BLaER1 treated with 17β-estradiol and CSF1 and Interleukin-3, amounts not matched to agents 10 nM and 100 nM (cell line): ENCODE results near the gene CD22.

ENCODE experiments used
- H3K27ac ChIP-seq, 11 experiments: shearing (Covaris generic); formaldehyde crosslinking; 2 replicates each; pipeline ENCODE4 v1.8.1; 2022
- H3K27me3 ChIP-seq, 11 experiments: shearing (Covaris generic); formaldehyde crosslinking; 2 replicates each; pipeline ENCODE4 v1.8.1; 2022
- H3K36me3 ChIP-seq, 11 experiments: shearing (Covaris generic); formaldehyde crosslinking; 2 replicates each; pipeline ENCODE4 v1.8.1; 2022
- H3K4me1 ChIP-seq, 10 experiments: shearing (Covaris generic); formaldehyde crosslinking; 2 replicates each; pipeline ENCODE4 v1.8.1; 2022
- H3K4me2 ChIP-seq, 11 experiments: shearing (Covaris generic); formaldehyde crosslinking; 2 replicates each; pipeline ENCODE4 v1.8.1; 2022
- H3K4me3 ChIP-seq, 10 experiments: shearing (Covaris generic); formaldehyde crosslinking; 2 replicates each; pipeline ENCODE4 v1.8.1; 2022
- H3K9ac ChIP-seq, 11 experiments: shearing (Covaris generic); formaldehyde crosslinking; 2 replicates each; pipeline ENCODE4 v1.8.1; 2022
- H3K9me3 ChIP-seq, 11 experiments: shearing (Covaris generic); formaldehyde crosslinking; replicated peaks in 1 of 11; 2 replicates each; pipeline ENCODE4 v1.8.1; 2022
- H4K20me1 ChIP-seq, 11 experiments: shearing (Covaris generic); formaldehyde crosslinking; 2 replicates each; pipeline ENCODE4 v1.8.1; 2022
- Cebpa-rat ChIP-seq, 11 experiments: shearing (Covaris generic); IDR thresholded peaks; 2 replicates each; pipeline ENCODE4 v1.8.1; 2022

CD22 gene

DNA sequence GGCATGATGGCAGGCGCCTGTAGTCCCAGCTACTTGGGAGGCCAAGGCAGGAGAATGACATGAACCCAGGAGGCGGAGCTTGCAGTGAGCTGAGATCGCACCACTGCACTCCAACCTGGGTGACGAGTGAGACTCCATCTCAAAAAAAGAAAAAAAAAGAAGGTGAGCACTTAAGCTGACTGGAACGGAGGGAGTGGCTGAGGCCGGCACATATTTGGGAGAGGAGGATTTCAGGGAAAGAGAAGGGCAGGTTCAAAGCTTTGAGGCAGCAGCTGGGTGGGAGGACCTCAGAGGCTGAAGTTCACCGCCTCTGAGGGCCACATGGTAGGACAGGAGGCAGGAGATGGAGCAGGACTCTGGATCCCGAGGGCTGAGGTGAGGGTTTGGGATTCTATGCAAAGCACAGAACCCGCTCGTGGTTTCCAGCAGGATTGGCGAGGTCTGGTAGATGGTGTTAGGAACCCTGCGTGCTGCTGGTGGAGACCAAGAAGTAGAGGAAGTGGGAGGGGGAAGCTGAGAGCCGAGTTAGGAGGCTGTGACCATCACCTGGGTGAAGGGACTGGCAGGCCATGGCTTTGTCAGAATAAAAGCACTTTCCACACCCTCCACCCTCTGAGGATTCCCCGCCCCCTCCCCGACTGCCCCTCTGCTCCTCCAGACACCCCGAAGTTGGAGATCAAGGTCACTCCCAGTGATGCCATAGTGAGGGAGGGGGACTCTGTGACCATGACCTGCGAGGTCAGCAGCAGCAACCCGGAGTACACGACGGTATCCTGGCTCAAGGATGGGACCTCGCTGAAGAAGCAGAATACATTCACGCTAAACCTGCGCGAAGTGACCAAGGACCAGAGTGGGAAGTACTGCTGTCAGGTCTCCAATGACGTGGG, 8.4 kb downstream of the CD22 start:
- peaks cover 66 to 100% (median 97%) of the 10 kb centered on the region in 10 experiments for H3K4me1 ChIP-seq
- H3K9ac ChIP-seq = peak overlapping the region in 4 of 11 experiments; percentile 23 to 55 (median 36); a peak in 5 of 22 replicates
- H3K9me3 ChIP-seq = no peaks in the 10 kb centered on the region
- peak overlapping the region; percentile 43 to 98 (median 66); a peak in 21 of 22 replicates for H3K4me2 ChIP-seq
- no peak overlapping the region for H3K4me3 ChIP-seq
- peaks cover 0 to 50% (median 0%) of the 10 kb centered on the region in 11 experiments; a peak in 6 of 22 replicates for H4K20me1 ChIP-seq
- no peak for TF ChIP-seq Cebpa-rat (IDR thresholded peaks at IDR 0.05)
- H3K36me3 ChIP-seq = peaks cover 6 to 100% (median 73%) of the 10 kb centered on the region in 11 experiments; a peak in 19 of 22 replicates
- no peaks in the 10 kb centered on the region for H3K27me3 ChIP-seq
- peak overlapping the region in 4 of 11 experiments; percentile 8 to 82 (median 30); a peak in 3 of 22 replicates for H3K27ac ChIP-seq

DNA sequence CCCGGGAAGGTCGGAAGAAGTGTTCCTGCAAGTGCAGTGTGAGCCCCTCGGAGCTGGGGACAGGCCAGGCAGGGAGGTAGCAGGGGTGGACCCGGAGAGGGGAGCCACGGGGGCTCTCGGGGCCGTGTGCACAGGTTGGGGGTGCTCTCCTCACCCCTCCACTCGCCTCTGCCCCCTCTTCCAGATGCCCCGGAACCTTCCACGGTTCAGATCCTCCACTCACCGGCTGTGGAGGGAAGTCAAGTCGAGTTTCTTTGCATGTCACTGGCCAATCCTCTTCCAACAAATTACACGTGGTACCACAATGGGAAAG, 9.0 kb downstream of the CD22 start:
- no peak for TF ChIP-seq Cebpa-rat (IDR thresholded peaks at IDR 0.05)
- no peaks in the 10 kb centered on the region for H3K9me3 ChIP-seq
- peak overlapping the region in 6 of 11 experiments; percentile 43 to 97 (median 65); a peak in 6 of 22 replicates for H3K4me2 ChIP-seq
- H3K27me3 ChIP-seq = no peaks in the 10 kb centered on the region
- H3K4me3 ChIP-seq = no peak overlapping the region
- peaks cover 0 to 45% (median 0%) of the 10 kb centered on the region in 11 experiments; a peak in 6 of 22 replicates for H4K20me1 ChIP-seq
- H3K4me1 ChIP-seq = peaks cover 66 to 99% (median 96%) of the 10 kb centered on the region in 10 experiments
- peaks cover 6 to 100% (median 77%) of the 10 kb centered on the region in 11 experiments; a peak in 19 of 22 replicates for H3K36me3 ChIP-seq
- H3K9ac ChIP-seq = no peak overlapping the region
- H3K27ac ChIP-seq = peak overlapping the region in 3 of 11 experiments; percentile 13 to 42 (median 40); a peak in 4 of 22 replicates

DNA sequence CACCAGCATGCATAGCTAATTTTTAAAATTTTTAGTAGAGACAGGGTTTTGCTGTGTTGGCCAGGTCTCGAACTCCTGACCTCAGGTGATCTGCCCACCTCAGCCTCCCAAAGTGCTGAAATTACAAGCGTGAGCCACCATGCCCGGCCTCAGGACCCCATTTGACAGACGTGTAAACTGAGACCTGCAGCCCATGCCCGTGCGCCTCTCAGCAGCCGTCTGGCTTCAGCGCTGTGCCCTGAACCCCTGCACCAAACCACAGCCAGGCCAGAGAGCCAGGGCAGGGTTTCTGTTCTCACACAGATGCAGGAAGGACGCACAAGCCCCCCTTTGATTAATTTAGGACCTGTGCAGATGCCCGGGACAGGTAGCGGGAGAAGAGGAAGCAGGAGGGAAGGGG, 11.4 kb downstream of the CD22 start:
- Histone ChIP-seq H3K4me3 (no peak overlapping the region; a peak in 1 of 20 replicates), H3K4me2 (peak overlapping the region; percentile 28 to 84 (median 74); a peak in 21 of 22 replicates), H3K9me3 (no peaks in the 10 kb centered on the region), H3K9ac (0 out of 22 replicates have a peak overlapping the region, but pooled peaks of 1 of the 11 experiments have one; percentile 41), H3K4me1 (peaks cover 75 to 99% (median 95%) of the 10 kb centered on the region in 10 experiments), H3K27ac (peak overlapping the region in 5 of 11 experiments; percentile 11 to 58 (median 28); a peak in 7 of 22 replicates), H3K36me3 (peaks cover 6 to 100% (median 86%) of the 10 kb centered on the region in 11 experiments; a peak in 20 of 22 replicates), H3K27me3 (no peaks in the 10 kb centered on the region), H4K20me1 (peaks cover 0 to 33% (median 0%) of the 10 kb centered on the region in 11 experiments; a peak in 5 of 22 replicates)
- TF ChIP-seq Cebpa-rat (IDR thresholded peaks at IDR 0.05) = no peak

DNA sequence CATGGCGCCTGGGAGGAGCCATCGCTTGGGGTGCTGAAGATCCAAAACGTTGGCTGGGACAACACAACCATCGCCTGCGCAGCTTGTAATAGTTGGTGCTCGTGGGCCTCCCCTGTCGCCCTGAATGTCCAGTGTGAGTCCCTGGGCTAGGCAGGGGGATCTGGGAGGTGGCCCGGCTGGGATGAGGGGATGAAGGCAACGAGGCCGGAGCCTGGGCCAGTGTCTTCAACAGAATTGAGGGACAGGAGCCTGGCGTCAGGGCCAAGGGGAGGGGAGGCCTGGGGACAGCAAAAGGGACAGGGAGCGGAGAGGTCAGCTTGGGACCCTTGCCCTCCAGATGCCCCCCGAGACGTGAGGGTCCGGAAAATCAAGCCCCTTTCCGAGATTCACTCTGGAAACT, 12.0 kb downstream of the CD22 start:
- Histone ChIP-seq H3K4me2 (peak overlapping the region; percentile 28 to 84 (median 74)), H3K36me3 (peaks cover 6 to 100% (median 86%) of the 10 kb centered on the region in 11 experiments; a peak in 20 of 22 replicates), H4K20me1 (peaks cover 0 to 29% (median 0%) of the 10 kb centered on the region in 11 experiments; a peak in 5 of 22 replicates), H3K9ac (peak overlapping the region in 2 of 11 experiments; percentile 41 to 44; a peak in 3 of 22 replicates), H3K9me3 (no peaks in the 10 kb centered on the region), H3K27ac (peak overlapping the region; percentile 5 to 64 (median 32); a peak in 17 of 22 replicates), H3K4me3 (no peak overlapping the region; a peak in 1 of 20 replicates), H3K4me1 (peaks cover 80 to 99% (median 95%) of the 10 kb centered on the region in 10 experiments), H3K27me3 (no peaks in the 10 kb centered on the region)
- no peak for TF ChIP-seq Cebpa-rat (IDR thresholded peaks at IDR 0.05)

DNA sequence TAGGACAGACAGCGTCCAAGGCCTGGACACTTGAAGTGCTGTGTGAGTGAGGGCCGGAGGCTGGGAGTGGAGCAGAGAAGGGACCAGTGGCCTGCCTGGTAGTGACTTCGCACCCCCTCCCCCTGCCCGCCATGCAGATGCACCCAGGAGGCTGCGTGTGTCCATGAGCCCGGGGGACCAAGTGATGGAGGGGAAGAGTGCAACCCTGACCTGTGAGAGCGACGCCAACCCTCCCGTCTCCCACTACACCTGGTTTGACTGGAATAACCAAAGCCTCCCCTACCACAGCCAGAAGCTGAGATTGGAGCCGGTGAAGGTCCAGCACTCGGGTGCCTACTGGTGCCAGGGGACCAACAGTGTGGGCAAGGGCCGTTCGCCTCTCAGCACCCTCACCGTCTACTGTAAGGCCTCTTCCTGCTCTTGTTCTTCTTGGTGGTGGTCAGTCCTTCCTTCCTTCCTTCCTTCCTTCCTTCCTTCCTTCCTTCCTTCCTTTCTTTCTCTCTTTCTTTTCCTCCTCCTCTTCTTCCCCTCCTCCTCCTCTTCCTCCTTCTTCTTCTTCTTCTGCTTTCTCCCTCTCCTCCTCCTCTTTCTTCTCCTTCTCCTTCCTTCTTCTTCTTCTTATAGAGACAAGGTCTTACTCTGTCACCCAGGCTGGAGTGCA, 12.7 kb downstream of the CD22 start:
- H3K36me3 ChIP-seq = peaks cover under 1 to 97% (median 83%) of the 10 kb centered on the region in 11 experiments; a peak in 20 of 22 replicates
- H3K4me3 ChIP-seq = no peak overlapping the region
- H3K27me3 ChIP-seq = no peaks in the 10 kb centered on the region
- H3K9ac ChIP-seq = peak overlapping the region in 2 of 11 experiments; percentile 41 to 44; a peak in 5 of 22 replicates
- no peaks in the 10 kb centered on the region for H3K9me3 ChIP-seq
- peaks cover 0 to 23% (median 0%) of the 10 kb centered on the region in 11 experiments; a peak in 3 of 22 replicates for H4K20me1 ChIP-seq
- no peak for TF ChIP-seq Cebpa-rat (IDR thresholded peaks at IDR 0.05)
- H3K4me2 ChIP-seq = peak overlapping the region; percentile 28 to 84 (median 74)
- H3K27ac ChIP-seq = peak overlapping the region; percentile 5 to 64 (median 39); a peak in 16 of 22 replicates
- peaks cover 87 to 99% (median 95%) of the 10 kb centered on the region in 10 experiments for H3K4me1 ChIP-seq

DNA sequence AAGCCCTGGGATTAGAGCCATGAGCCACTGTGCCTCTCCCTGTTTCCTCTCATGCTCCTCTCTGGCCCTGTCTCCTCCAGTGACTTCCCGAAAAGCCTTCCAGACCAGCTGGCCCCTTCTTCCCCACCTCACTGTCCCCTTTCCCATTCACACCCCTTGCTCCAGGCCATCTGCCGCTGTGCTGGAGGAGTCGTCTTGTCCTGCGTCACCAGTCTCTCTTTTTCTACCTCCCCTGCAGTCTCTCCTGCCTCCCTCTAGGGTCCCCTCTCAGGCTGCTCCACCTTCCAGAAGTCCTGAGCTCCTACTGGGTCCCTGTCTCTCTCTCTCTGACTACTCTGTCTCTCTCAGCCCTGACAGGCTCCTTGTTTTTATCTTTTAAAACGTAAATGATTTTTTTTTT, 13.4 kb downstream of the CD22 start:
- H3K4me2 ChIP-seq = peak overlapping the region; percentile 15 to 84 (median 74); a peak in 21 of 22 replicates
- TF ChIP-seq Cebpa-rat (IDR thresholded peaks at IDR 0.05) = no peak
- H4K20me1 ChIP-seq = peaks cover 0 to 18% (median 0%) of the 10 kb centered on the region in 11 experiments; a peak in 3 of 22 replicates
- no peaks in the 10 kb centered on the region for H3K9me3 ChIP-seq
- peak overlapping the region in 1 of 11 experiments; percentile 38; a peak in 3 of 22 replicates for H3K9ac ChIP-seq
- H3K36me3 ChIP-seq = peaks cover 0 to 89% (median 76%) of the 10 kb centered on the region in 11 experiments; a peak in 19 of 22 replicates
- peak overlapping the region in 10 of 11 experiments; percentile 14 to 58 (median 35); a peak in 12 of 22 replicates for H3K27ac ChIP-seq
- no peak overlapping the region for H3K4me3 ChIP-seq
- H3K4me1 ChIP-seq = peaks cover 89 to 99% (median 95%) of the 10 kb centered on the region in 10 experiments
- H3K27me3 ChIP-seq = no peaks in the 10 kb centered on the region

DNA sequence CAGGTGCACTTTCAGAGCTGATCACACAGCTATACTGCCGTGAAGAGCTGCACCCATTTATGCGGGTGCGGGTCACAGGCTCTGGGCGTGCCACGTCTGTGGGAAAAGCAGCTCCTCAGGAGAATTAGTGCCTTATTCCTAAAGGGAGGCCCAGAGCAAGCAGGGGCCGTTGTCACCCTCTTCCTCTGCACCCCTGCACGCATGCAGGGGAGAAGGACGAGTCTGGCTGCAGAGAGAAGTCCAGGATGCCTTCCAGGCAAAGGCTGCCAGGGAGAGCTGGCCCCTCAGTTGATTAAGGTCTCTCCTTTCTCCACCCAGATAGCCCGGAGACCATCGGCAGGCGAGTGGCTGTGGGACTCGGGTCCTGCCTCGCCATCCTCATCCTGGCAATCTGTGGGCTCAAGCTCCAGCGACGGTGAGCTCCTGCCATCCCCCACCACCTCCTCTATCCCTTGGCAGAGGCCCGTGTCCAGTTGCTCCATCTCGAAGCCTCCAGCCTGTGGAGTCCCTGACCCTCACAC, 15.6 kb downstream of the CD22 start:
- Histone ChIP-seq H3K4me1 (peaks cover 96 to 100% (median 98%) of the 10 kb centered on the region in 10 experiments), H3K27ac (peak overlapping the region in 2 of 11 experiments; percentile 10 to 32; a peak in 1 of 22 replicates), H3K4me3 (no peak overlapping the region), H3K4me2 (peak overlapping the region; percentile 80 to 98 (median 92)), H4K20me1 (peaks cover 0 to 9% (median 0%) of the 10 kb centered on the region in 11 experiments; a peak in 2 of 22 replicates), H3K9me3 (no peaks in the 10 kb centered on the region), H3K9ac (peak overlapping the region in 3 of 11 experiments; percentile 11 to 76 (median 21); a peak in 3 of 22 replicates), H3K36me3 (peaks cover 0 to 68% (median 56%) of the 10 kb centered on the region in 11 experiments; a peak in 19 of 22 replicates), H3K27me3 (no peaks in the 10 kb centered on the region)
- TF ChIP-seq Cebpa-rat (IDR thresholded peaks at IDR 0.05) = no peak

DNA sequence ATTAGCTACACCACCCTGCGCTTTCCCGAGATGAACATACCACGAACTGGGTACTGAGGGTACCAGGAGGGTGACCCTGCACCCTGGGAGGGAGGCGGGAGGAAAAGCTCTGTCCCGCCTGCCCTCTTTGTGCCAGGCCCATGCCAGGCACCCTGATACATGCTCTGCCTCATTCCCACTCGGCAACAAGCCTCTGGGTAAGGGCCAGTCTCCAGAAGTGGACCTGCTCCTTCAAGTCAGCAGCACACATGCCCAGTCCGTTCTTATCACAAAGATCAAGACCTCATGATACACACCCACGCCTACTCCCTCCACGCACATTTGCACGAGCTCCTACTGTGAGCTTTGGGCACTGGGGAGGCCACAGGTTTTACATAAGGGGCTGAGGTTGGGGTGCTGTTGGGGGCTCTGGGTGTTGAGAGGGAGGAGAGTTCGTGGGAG, 16.7 kb downstream of the CD22 start:
- Histone ChIP-seq H3K27ac (peak overlapping the region; percentile 81 to 97 (median 91)), H3K9me3 (no peaks in the 10 kb centered on the region), H4K20me1 (peaks cover 0 to 9% (median 0%) of the 10 kb centered on the region in 11 experiments; a peak in 2 of 22 replicates), H3K4me1 (peaks cover 96 to 100% (median 98%) of the 10 kb centered on the region in 10 experiments), H3K9ac (peak overlapping the region; percentile 63 to 88 (median 79); a peak in 18 of 22 replicates), H3K4me2 (peak overlapping the region; percentile 80 to 98 (median 92)), H3K27me3 (no peaks in the 10 kb centered on the region), H3K4me3 (peak overlapping the region in 2 of 10 experiments; percentile 3 to 21; a peak in 3 of 20 replicates), H3K36me3 (peaks cover 0 to 58% (median 51%) of the 10 kb centered on the region in 11 experiments; a peak in 19 of 22 replicates)
- TF ChIP-seq Cebpa-rat (IDR thresholded peaks at IDR 0.05) = no peak
